ENCODE measurements around the gene KRT20.

- TF ChIP-seq, protein P1, sequence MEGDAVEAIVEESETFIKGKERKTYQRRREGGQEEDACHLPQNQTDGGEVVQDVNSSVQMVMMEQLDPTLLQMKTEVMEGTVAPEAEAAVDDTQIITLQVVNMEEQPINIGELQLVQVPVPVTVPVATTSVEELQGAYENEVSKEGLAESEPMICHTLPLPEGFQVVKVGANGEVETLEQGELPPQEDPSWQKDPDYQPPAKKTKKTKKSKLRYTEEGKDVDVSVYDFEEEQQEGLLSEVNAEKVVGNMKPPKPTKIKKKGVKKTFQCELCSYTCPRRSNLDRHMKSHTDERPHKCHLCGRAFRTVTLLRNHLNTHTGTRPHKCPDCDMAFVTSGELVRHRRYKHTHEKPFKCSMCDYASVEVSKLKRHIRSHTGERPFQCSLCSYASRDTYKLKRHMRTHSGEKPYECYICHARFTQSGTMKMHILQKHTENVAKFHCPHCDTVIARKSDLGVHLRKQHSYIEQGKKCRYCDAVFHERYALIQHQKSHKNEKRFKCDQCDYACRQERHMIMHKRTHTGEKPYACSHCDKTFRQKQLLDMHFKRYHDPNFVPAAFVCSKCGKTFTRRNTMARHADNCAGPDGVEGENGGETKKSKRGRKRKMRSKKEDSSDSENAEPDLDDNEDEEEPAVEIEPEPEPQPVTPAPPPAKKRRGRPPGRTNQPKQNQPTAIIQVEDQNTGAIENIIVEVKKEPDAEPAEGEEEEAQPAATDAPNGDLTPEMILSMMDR (IDR thresholded peaks at IDR 0.05), result no peak
- no peak for TF ChIP-seq POLR2AphosphoS5 (IDR thresholded peaks at IDR 0.05)
Measured at GRCh38 chr17:40879026-40879425, 6.0 kb downstream of the KRT20 start.

Measured in gastroesophageal sphincter (tissue), 3 donors.